CD4-positive, alpha-beta memory T cell (primary cell): Measurements from ENCODE around the gene ABHD8. TPM values are rescaled to one million over a fixed set of nuclear protein-coding genes. Genes with fewer than 3 reads are reported as not detected.
A peak's percentile ranks its signal among the peaks of the same experiment; 100 is the strongest.

Experiments used
- CTCF ChIA-PET: fragments of 350-600 bp; sonication (Branson Sonifier 250); formaldehyde crosslinking; loops from one replicate; lab custom pipeline; 2021; ENCODE audit warnings: inconsistent platforms; ENCODE audit not compliant: partially characterized antibody; lab: Charles Lee
- POLR2A ChIA-PET: fragments of 350-600 bp; sonication (Branson Sonifier 250); formaldehyde crosslinking; loops from one replicate; lab custom pipeline; 2021; ENCODE audit not compliant: partially characterized antibody; lab: Charles Lee
- DNase-seq, 5 donors: peaks; one replicate each; pipeline versions ENCODE4 v3.0.0 to v3.0.0-alpha.2; 2020 to 2022; ENCODE audit warnings: mixed read lengths in 1 of 5
- H3K27ac ChIP-seq: one replicate; pipeline ENCODE4 v1.7.0; 2013; ENCODE audit warnings: low read depth, low read length
- H3K27me3 ChIP-seq: 2 replicates; pipeline ENCODE4 v1.7.0; 2013; ENCODE audit warnings: mild to moderate bottlenecking, low read length, moderate library complexity; ENCODE audit not compliant: insufficient read depth
- H3K36me3 ChIP-seq: 2 replicates; pipeline ENCODE4 v1.7.0; 2013; ENCODE audit warnings: mild to moderate bottlenecking, low read length, moderate library complexity; ENCODE audit not compliant: insufficient read depth
- H3K4me1 ChIP-seq: 2 replicates; pipeline ENCODE4 v1.7.0; 2013; ENCODE audit warnings: mild to moderate bottlenecking, low read length, moderate library complexity; ENCODE audit not compliant: insufficient read depth
- H3K4me3 ChIP-seq, 2 donors: one replicate each; pipeline ENCODE4 v1.7.0; 2013; ENCODE audit warnings: low read length in 2 of 2, mild to moderate bottlenecking in 1 of 2
- H3K9me3 ChIP-seq, 2 donors: one replicate each; pipeline ENCODE4 v1.7.0; 2013; ENCODE audit warnings: low read length in 2 of 2, control low read depth in 1 of 2; ENCODE audit not compliant: control insufficient read depth in 1 of 2
- H3K27ac Mint-ChIP-seq, 7 donors: one replicate each; pipeline ENCODE4 v1.8.0; 2020 to 2021; ENCODE audit warnings: mixed read lengths in 7 of 7, mild to moderate bottlenecking in 6 of 7, inconsistent platforms in 3 of 7, moderate library complexity in 3 of 7
- H3K27me3 Mint-ChIP-seq, 2 donors: one replicate each; pipeline ENCODE4 v1.8.0; 2020 to 2021; ENCODE audit warnings: mixed read lengths in 2 of 2
- H3K36me3 Mint-ChIP-seq, 2 donors: one replicate each; pipeline ENCODE4 v1.8.0; 2020 to 2021; ENCODE audit warnings: mixed read lengths in 2 of 2, inconsistent platforms in 1 of 2, mild to moderate bottlenecking in 1 of 2
- H3K4me1 Mint-ChIP-seq, 4 donors: one replicate each; pipeline ENCODE4 v1.8.0; 2020 to 2021; ENCODE audit warnings: mixed read lengths in 4 of 4, mild to moderate bottlenecking in 1 of 4
- H3K4me3 Mint-ChIP-seq, 8 donors: one replicate each; pipeline ENCODE4 v1.8.0; 2020 to 2021; ENCODE audit warnings: mixed read lengths in 8 of 8, mild to moderate bottlenecking in 7 of 8, moderate library complexity in 6 of 8, inconsistent platforms in 3 of 8
- H3K9me3 Mint-ChIP-seq, 8 donors: one replicate each; pipeline ENCODE4 v1.8.0; 2020 to 2021; ENCODE audit warnings: mixed read lengths in 8 of 8, mild to moderate bottlenecking in 5 of 8, inconsistent platforms in 3 of 8, moderate library complexity in 1 of 8
- intact Hi-C: fragments of 100-400 bp; cut with micrococcal nuclease; formaldehyde crosslinking; loops from one replicate; pipeline ENCODE4 v1.15.1; 2023
- polyA plus RNA-seq, 2 donors: library from polyadenylated mRNA; unstranded; fragments of 300-500 nt; fragmentation: Illumina TruSeq; gene quantifications; one replicate each; pipeline ENCODE4 v1.2.3, GENCODE V29; 2021
- total RNA-seq, 2 experiments: library from RNA; stranded (reverse); gene quantifications; one replicate each; pipeline ENCODE4 v1.2.3, GENCODE V29; 2021

The ABHD8 gene
- total and polyA plus RNA-seq, 4 experiments from 2014 or later, result 6.0 to 10.1 (median 8.6) TPM

- Mint-ChIP-seq H3K36me3 (no peaks in the 10 kb centered on the region), H3K27me3 (no peaks in the 10 kb centered on the region), H3K9me3 (peaks cover 0 to 2% (median 0%) of the 10 kb centered on the region in 8 donors), H3K27ac (peak overlapping the region in 2 of 7 donors; percentile 29 to 63), H3K4me1 (peaks cover 0 to 4% (median 3%) of the 10 kb centered on the region in 4 donors), H3K4me3 (peak overlapping the region; percentile 41 to 67 (median 55))
- Histone ChIP-seq H3K4me3 (no peak overlapping the region), H3K9me3 (no peaks in the 10 kb centered on the region), H3K27ac (no peak overlapping the region), H3K27me3 (no peaks in the 10 kb centered on the region), H3K36me3 (no peaks in the 10 kb centered on the region), H3K4me1 (peaks cover 11% of the 10 kb centered on the region)
- no peak for DNase-seq
- CTCF ChIA-PET, result no interaction called here
- intact Hi-C loops, result no loop called here
- POLR2A ChIA-PET, result interaction anchor here (1.4 to 3.3 kb wide), 5 partner anchors 9 to 29 kb away, joined by 4 to 19 read pairs (median 5); partner anchors contain the start of genes BABAM1, OCEL1 and USE1
Observed at GRCh38 chr19:17243830-17244617, 59.2 kb downstream of the ABHD8 start.

GRCh38 chr19:17243211-17243829 lies 59.9 kb downstream of the ABHD8 start:
- H3K9me3 ChIP-seq, result no peaks in the 10 kb centered on the region
- intact Hi-C loops, result no loop called here
- peaks cover 11% of the 10 kb centered on the region for H3K4me1 ChIP-seq
- no peak overlapping the region for H3K4me3 ChIP-seq
- Mint-ChIP-seq H3K9me3 (peaks cover 0 to 2% (median 0%) of the 10 kb centered on the region in 8 donors), H3K27me3 (no peaks in the 10 kb centered on the region), H3K4me1 (peaks cover 0 to 4% (median 3%) of the 10 kb centered on the region in 4 donors), H3K4me3 (peak overlapping the region in 4 of 8 donors; percentile 32 to 58 (median 50)), H3K36me3 (no peaks in the 10 kb centered on the region), H3K27ac (peak overlapping the region in 4 of 7 donors; percentile 18 to 63 (median 38))
- ChIA-PET CTCF (no interaction called here), POLR2A (interaction anchor here (0.6 to 1.9 kb wide), 4 partner anchors 9 to 28 kb away, joined by 3 to 9 read pairs (median 4); partner anchors contain the start of genes BABAM1, OCEL1 and USE1)
- no peaks in the 10 kb centered on the region for H3K36me3 ChIP-seq
- DNase-seq, result no peak
- H3K27me3 ChIP-seq, result no peaks in the 10 kb centered on the region
- H3K27ac ChIP-seq, result no peak overlapping the region

- Mint-ChIP-seq H3K36me3 (no peaks in the 10 kb centered on the region), H3K9me3 (peaks cover 0 to 2% (median 0%) of the 10 kb centered on the region in 8 donors), H3K27me3 (no peaks in the 10 kb centered on the region), H3K27ac (peak overlapping the region in 2 of 7 donors; percentile 63 to 79), H3K4me3 (peak overlapping the region in 3 of 8 donors; percentile 8 to 51 (median 24)), H3K4me1 (peaks cover 0 to 4% (median 3%) of the 10 kb centered on the region in 4 donors)
- no peak for DNase-seq
- intact Hi-C loops, result no loop called here
- Histone ChIP-seq H3K9me3 (no peaks in the 10 kb centered on the region), H3K27me3 (no peaks in the 10 kb centered on the region), H3K4me3 (no peak overlapping the region), H3K27ac (no peak overlapping the region), H3K4me1 (peaks cover 11% of the 10 kb centered on the region), H3K36me3 (no peaks in the 10 kb centered on the region)
- ChIA-PET CTCF (interaction anchor here (0.5 to 1.0 kb wide), 2 partner anchors 19 to 174 kb away, joined by 3 to 4 read pairs; no protein-coding TSS in a partner anchor), POLR2A (interaction anchor here (0.6 to 1.9 kb wide), 4 partner anchors 8 to 28 kb away, joined by 3 to 9 read pairs (median 4); partner anchors contain the start of genes BABAM1, OCEL1 and USE1)
Observed at GRCh38 chr19:17242431-17243208, 60.6 kb downstream of the ABHD8 start.

Other genes with a start within 250 kb of the ABHD8 start
- gene HAUS8, start 228.0 kb downstream of the ABHD8 start, total RNA-seq, result 10 to 100 TPM; 20.0 to 20.9 TPM
- 10 to 100 TPM in 1 of 2 donors, 1 to 10 TPM in 1; 5.7 to 11.2 TPM for gene HAUS8, start 228.0 kb downstream of the ABHD8 start, polyA plus RNA-seq
- 100 to 1,000 TPM; 176 to 181 TPM for gene MYO9B, start 227.6 kb downstream of the ABHD8 start, total RNA-seq
- gene MYO9B, start 227.6 kb downstream of the ABHD8 start, polyA plus RNA-seq, result 10 to 100 TPM in 1 of 2 donors, 1 to 10 TPM in 1; 1.3 to 25.8 TPM
- 10 to 100 TPM; 38.1 to 42.8 TPM for gene USE1, start 88.1 kb downstream of the ABHD8 start, total RNA-seq
- 10 to 100 TPM; 36.5 to 44.3 TPM for gene USE1, start 88.1 kb downstream of the ABHD8 start, polyA plus RNA-seq
- 10 to 100 TPM; 23.9 to 29.3 TPM for gene OCEL1, start 77.2 kb downstream of the ABHD8 start, total RNA-seq
- gene OCEL1, start 77.2 kb downstream of the ABHD8 start, polyA plus RNA-seq, result 10 to 100 TPM; 37.8 to 38.0 TPM
- 1 to 10 TPM; 7.1 TPM for gene NR2F6, start 57.5 kb downstream of the ABHD8 start, total RNA-seq
- gene NR2F6, start 57.5 kb downstream of the ABHD8 start, polyA plus RNA-seq, result 1 to 10 TPM; 1.2 to 2.3 TPM
- under 1 TPM in 1 of 2 experiments, not detected in 1; 0.33 TPM for gene USHBP1, start 38.7 kb downstream of the ABHD8 start, total RNA-seq
- under 1 TPM in 1 of 2 donors, not detected in 1; 0.10 TPM for gene USHBP1, start 38.7 kb downstream of the ABHD8 start, polyA plus RNA-seq
- gene BABAM1, start 36.0 kb downstream of the ABHD8 start, total RNA-seq, result 100 to 1,000 TPM; 101 to 112 TPM
- gene BABAM1, start 36.0 kb downstream of the ABHD8 start, polyA plus RNA-seq, result 100 to 1,000 TPM in 1 of 2 donors, 10 to 100 TPM in 1; 92.0 to 171 TPM
- 1 to 10 TPM; 2.8 to 5.1 TPM for gene ANKLE1, start 21.5 kb downstream of the ABHD8 start, total RNA-seq
- under 1 TPM; 0.41 to 0.80 TPM for gene ANKLE1, start 21.5 kb downstream of the ABHD8 start, polyA plus RNA-seq
- gene MRPL34, start 2.4 kb upstream of the ABHD8 start, total RNA-seq, result 10 to 100 TPM; 69.4 to 74.1 TPM
- 100 to 1,000 TPM; 231 to 250 TPM for gene MRPL34, start 2.4 kb upstream of the ABHD8 start, polyA plus RNA-seq
- gene DDA1, start 6.1 kb upstream of the ABHD8 start, total RNA-seq, result 10 to 100 TPM; 36.4 to 42.6 TPM
- 10 to 100 TPM; 31.6 to 42.6 TPM for gene DDA1, start 6.1 kb upstream of the ABHD8 start, polyA plus RNA-seq
- 10 to 100 TPM; 17.7 to 21.5 TPM for gene ANO8, start 31.4 kb upstream of the ABHD8 start, total RNA-seq
- gene ANO8, start 31.4 kb upstream of the ABHD8 start, polyA plus RNA-seq, result under 1 TPM in 1 of 2 donors, not detected in 1; 0.11 TPM
- gene GTPBP3, start 34.1 kb upstream of the ABHD8 start, total RNA-seq, result 10 to 100 TPM; 53.7 to 58.4 TPM
- gene GTPBP3, start 34.1 kb upstream of the ABHD8 start, polyA plus RNA-seq, result 10 to 100 TPM in 1 of 2 donors, 1 to 10 TPM in 1; 6.4 to 12.7 TPM
- under 1 TPM in 1 of 2 experiments, not detected in 1; 0.23 TPM for gene PLVAP, start 73.9 kb upstream of the ABHD8 start, total RNA-seq
- gene PLVAP, start 73.9 kb upstream of the ABHD8 start, polyA plus RNA-seq, result not detected
- gene CCDC194, start 90.8 kb upstream of the ABHD8 start, total RNA-seq, result 1 to 10 TPM; 2.5 to 3.3 TPM
- gene CCDC194, start 90.8 kb upstream of the ABHD8 start, polyA plus RNA-seq, result not detected
- 10 to 100 TPM; 55.9 TPM for gene BST2, start 102.2 kb upstream of the ABHD8 start, total RNA-seq
- 100 to 1,000 TPM; 143 to 173 TPM for gene BST2, start 102.2 kb upstream of the ABHD8 start, polyA plus RNA-seq
- gene MVB12A, start 116.6 kb upstream of the ABHD8 start, total RNA-seq, result 10 to 100 TPM; 35.4 to 38.0 TPM
- gene MVB12A, start 116.6 kb upstream of the ABHD8 start, polyA plus RNA-seq, result 10 to 100 TPM; 29.5 to 32.6 TPM
- not detected for gene TMEM221, start 145.2 kb upstream of the ABHD8 start, total RNA-seq
- under 1 TPM in 1 of 2 donors, not detected in 1; 0.09 TPM for gene TMEM221, start 145.2 kb upstream of the ABHD8 start, polyA plus RNA-seq
- gene NXNL1, start 157.5 kb upstream of the ABHD8 start, total RNA-seq, result not detected
- not detected for gene NXNL1, start 157.5 kb upstream of the ABHD8 start, polyA plus RNA-seq
- gene SLC27A1, start 167.1 kb upstream of the ABHD8 start, total RNA-seq, result 10 to 100 TPM in 1 of 2 experiments, 1 to 10 TPM in 1; 9.2 to 10.1 TPM
- gene SLC27A1, start 167.1 kb upstream of the ABHD8 start, polyA plus RNA-seq, result 1 to 10 TPM; 5.2 to 6.6 TPM
- 10 to 100 TPM; 76.3 to 80.0 TPM for gene PGLS, start 208.2 kb upstream of the ABHD8 start, total RNA-seq
- 10 to 100 TPM; 39.7 to 61.1 TPM for gene PGLS, start 208.2 kb upstream of the ABHD8 start, polyA plus RNA-seq